ENCODE data around the gene PUS1. TPM values are rescaled to one million over a fixed set of nuclear protein-coding genes. Genes with fewer than 3 reads are reported as not detected.

Gene PUS1
- total and polyA plus RNA-seq, 9 of the 15 experiments (the other 6 are each of a cell fraction or from before 2014, with no cell fraction given) = 1.9 to 90.8 (median 30.0) TPM

DNA sequence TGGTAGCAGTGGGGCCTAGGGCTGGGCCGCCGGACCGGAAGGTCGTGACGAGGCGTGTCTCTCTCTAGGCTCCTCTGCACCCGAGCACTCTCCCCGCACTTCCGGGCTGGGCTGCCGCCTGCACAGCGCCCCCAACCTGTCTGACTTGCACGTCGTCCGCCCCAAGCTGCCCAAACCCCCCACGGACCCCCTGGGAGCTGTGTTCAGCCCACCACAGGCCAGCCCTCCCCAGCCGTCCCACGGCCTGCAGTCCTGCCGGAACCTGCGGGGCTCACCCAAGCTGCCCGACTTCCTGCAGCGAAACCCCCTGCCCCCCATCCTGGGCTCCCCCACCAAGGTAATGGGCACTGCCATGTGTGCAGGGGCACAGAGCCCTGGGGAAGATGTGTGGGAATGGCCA lies 13.3 kb upstream of the PUS1 start:
- in situ Hi-C loops (cut with MboI) (no loop called here), intact Hi-C loops (cut with micrococcal nuclease) (no loop called here)
- ATAC-seq = no peak
- DNase-seq (ENCODE audit: extremely low read depth in 1 of 4, low spot score in 3 of 4) = no peak
- no peak overlapping the region for H3K27ac ChIP-seq (ENCODE audit: extremely low read depth, low read depth, low read length)
- peak overlapping the region in 1 of 2 experiments; percentile 45; a peak in 1 of 4 replicates for H3K9ac ChIP-seq (ENCODE audit: insufficient read depth in 1 of 2, low read depth in 2 of 2, low read length in 2 of 2)
- CTCF ChIA-PET (ENCODE audit: low intra/inter-chr PET ratio) = interaction anchor here (0.6 kb wide), 1 partner anchor 88 kb away, joined by 3 read pairs; no protein-coding TSS in a partner anchor
- no peak overlapping the region for H3K4me2 ChIP-seq (ENCODE audit: insufficient read depth, low read length)
- no peak for FAIRE-seq
- no peak overlapping the region for H2AFZ ChIP-seq (ENCODE audit: low read depth, low read length)
- H3K9me3 ChIP-seq (replicated peaks; ENCODE audit: control insufficient read depth, insufficient read depth, low read depth, low read length) = no peaks in the 10 kb centered on the region
- H4K20me1 ChIP-seq (replicated peaks; ENCODE audit: control insufficient read depth, insufficient read depth, low read length) = no peaks in the 10 kb centered on the region
- H3K79me2 ChIP-seq (ENCODE audit: control insufficient read depth, insufficient read depth, low read length) = no peaks in the 10 kb centered on the region
- H3K9me1 ChIP-seq (ENCODE audit: control insufficient read depth, insufficient read depth, low read length) = no peaks in the 10 kb centered on the region
- POLR2A ChIA-PET = interaction anchor here (0.6 kb wide), 1 partner anchor 16 kb away, joined by 3 read pairs; no protein-coding TSS in a partner anchor
- no TSS peak for BruUV-seq (replicated peaks)
- H3K27me3 ChIP-seq (ENCODE audit: control insufficient read depth in 2 of 2, insufficient read depth in 2 of 2, low read length in 2 of 2) = no peaks in the 10 kb centered on the region
- no CpG with 5 or more reads among the region's 21 CpGs for WGBS (ENCODE audit: insufficient coverage, low coverage, missing lambda C conversion rate)
- H3K4me1 ChIP-seq (replicated peaks in 1 of 2; ENCODE audit: control insufficient read depth in 2 of 2, insufficient read depth in 2 of 2, low read length in 2 of 2) = peaks cover 0 to 37% of the 10 kb centered on the region in 2 experiments; a peak in 2 of 5 replicates
- H3K4me3 ChIP-seq = no peak overlapping the region
- H3K36me3 ChIP-seq (ENCODE audit: control insufficient read depth, insufficient read depth, low read length) = peaks cover 20% of the 10 kb centered on the region; the same call in 2 of the 3 replicates
- TF ChIP-seq, protein P1, sequence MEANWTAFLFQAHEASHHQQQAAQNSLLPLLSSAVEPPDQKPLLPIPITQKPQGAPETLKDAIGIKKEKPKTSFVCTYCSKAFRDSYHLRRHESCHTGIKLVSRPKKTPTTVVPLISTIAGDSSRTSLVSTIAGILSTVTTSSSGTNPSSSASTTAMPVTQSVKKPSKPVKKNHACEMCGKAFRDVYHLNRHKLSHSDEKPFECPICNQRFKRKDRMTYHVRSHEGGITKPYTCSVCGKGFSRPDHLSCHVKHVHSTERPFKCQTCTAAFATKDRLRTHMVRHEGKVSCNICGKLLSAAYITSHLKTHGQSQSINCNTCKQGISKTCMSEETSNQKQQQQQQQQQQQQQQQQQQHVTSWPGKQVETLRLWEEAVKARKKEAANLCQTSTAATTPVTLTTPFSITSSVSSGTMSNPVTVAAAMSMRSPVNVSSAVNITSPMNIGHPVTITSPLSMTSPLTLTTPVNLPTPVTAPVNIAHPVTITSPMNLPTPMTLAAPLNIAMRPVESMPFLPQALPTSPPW (CRISPR knock-in tag; IDR thresholded peaks at IDR 0.05) = no peak
- TF ChIP-seq ZEB2 (IDR thresholded peaks at IDR 0.05) (no peak), RFX5 (IDR thresholded peaks at IDR 0.05; ENCODE audit: low read depth, low read length) (no peak), CBX2 (IDR thresholded peaks at IDR 0.05; ENCODE audit: insufficient read depth, low read length, poor library complexity, severe bottlenecking) (no peak), IRF2 (CRISPR knock-in tag; IDR thresholded peaks at IDR 0.05) (no peak), ZNF3 (CRISPR knock-in tag; IDR thresholded peaks at IDR 0.05) (no peak), ZNF507 (tag; conservative IDR thresholded peaks at IDR 0.05) (no peak), CTBP1 (IDR thresholded peaks at IDR 0.05; ENCODE audit: borderline replicate concordance) (no peak), PTBP1 (IDR thresholded peaks at IDR 0.05; ENCODE audit: low read depth, low read length) (no peak)
- TF ChIP-seq, protein P2, sequence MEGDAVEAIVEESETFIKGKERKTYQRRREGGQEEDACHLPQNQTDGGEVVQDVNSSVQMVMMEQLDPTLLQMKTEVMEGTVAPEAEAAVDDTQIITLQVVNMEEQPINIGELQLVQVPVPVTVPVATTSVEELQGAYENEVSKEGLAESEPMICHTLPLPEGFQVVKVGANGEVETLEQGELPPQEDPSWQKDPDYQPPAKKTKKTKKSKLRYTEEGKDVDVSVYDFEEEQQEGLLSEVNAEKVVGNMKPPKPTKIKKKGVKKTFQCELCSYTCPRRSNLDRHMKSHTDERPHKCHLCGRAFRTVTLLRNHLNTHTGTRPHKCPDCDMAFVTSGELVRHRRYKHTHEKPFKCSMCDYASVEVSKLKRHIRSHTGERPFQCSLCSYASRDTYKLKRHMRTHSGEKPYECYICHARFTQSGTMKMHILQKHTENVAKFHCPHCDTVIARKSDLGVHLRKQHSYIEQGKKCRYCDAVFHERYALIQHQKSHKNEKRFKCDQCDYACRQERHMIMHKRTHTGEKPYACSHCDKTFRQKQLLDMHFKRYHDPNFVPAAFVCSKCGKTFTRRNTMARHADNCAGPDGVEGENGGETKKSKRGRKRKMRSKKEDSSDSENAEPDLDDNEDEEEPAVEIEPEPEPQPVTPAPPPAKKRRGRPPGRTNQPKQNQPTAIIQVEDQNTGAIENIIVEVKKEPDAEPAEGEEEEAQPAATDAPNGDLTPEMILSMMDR (IDR thresholded peaks at IDR 0.05 in 2 of 3, conservative IDR thresholded peaks at IDR 0.05 in 1 of 3; ENCODE audit: insufficient read depth in 2 of 3, low read depth in 1 of 3, low read length in 3 of 3) = no peak
- TF ChIP-seq, protein P3, sequence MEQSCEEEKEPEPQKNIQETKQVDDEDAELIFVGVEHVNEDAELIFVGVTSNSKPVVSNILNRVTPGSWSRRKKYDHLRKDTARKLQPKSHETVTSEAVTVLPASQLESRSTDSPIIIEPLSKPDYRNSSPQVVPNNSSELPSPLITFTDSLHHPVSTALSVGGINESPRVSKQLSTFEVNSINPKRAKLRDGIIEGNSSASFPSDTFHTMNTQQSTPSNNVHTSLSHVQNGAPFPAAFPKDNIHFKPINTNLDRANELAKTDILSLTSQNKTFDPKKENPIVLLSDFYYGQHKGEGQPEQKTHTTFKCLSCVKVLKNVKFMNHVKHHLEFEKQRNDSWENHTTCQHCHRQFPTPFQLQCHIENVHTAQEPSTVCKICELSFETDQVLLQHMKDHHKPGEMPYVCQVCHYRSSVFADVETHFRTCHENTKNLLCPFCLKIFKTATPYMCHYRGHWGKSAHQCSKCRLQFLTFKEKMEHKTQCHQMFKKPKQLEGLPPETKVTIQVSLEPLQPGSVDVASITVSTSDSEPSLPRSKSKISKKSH (CRISPR knock-in tag; IDR thresholded peaks at IDR 0.05) = no peak
- TF ChIP-seq, protein P4, sequence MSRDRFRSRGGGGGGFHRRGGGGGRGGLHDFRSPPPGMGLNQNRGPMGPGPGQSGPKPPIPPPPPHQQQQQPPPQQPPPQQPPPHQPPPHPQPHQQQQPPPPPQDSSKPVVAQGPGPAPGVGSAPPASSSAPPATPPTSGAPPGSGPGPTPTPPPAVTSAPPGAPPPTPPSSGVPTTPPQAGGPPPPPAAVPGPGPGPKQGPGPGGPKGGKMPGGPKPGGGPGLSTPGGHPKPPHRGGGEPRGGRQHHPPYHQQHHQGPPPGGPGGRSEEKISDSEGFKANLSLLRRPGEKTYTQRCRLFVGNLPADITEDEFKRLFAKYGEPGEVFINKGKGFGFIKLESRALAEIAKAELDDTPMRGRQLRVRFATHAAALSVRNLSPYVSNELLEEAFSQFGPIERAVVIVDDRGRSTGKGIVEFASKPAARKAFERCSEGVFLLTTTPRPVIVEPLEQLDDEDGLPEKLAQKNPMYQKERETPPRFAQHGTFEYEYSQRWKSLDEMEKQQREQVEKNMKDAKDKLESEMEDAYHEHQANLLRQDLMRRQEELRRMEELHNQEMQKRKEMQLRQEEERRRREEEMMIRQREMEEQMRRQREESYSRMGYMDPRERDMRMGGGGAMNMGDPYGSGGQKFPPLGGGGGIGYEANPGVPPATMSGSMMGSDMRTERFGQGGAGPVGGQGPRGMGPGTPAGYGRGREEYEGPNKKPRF (IDR thresholded peaks at IDR 0.05; ENCODE audit: low read depth, low read length) = no peak
- TF ChIP-seq, protein P5, sequence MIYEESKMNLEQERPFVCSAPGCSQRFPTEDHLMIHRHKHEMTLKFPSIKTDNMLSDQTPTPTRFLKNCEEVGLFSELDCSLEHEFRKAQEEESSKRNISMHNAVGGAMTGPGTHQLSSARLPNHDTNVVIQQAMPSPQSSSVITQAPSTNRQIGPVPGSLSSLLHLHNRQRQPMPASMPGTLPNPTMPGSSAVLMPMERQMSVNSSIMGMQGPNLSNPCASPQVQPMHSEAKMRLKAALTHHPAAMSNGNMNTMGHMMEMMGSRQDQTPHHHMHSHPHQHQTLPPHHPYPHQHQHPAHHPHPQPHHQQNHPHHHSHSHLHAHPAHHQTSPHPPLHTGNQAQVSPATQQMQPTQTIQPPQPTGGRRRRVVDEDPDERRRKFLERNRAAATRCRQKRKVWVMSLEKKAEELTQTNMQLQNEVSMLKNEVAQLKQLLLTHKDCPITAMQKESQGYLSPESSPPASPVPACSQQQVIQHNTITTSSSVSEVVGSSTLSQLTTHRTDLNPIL (CRISPR knock-in tag; IDR thresholded peaks at IDR 0.05) = no peak
